Measurements from ENCODE around the gene CACNG7.

GRCh38 chr19:53942001-53942786, 33.1 kb downstream of the CACNG7 start:
- TF ChIP-seq POLR2A (IDR thresholded peaks at IDR 0.05) (no peak), CTCF (IDR thresholded peaks at IDR 0.05) (no peak)

Measured in esophagus squamous epithelium (tissue), 4 donors.